Measurements from ENCODE around the gene PABPC1L. TPM values are rescaled to one million over a fixed set of nuclear protein-coding genes. Genes with fewer than 3 reads are reported as not detected.

Gene PABPC1L
- total and polyA plus RNA-seq, 7 donors: 1.0 to 2.8 (median 1.8) TPM

- H3K4me3 ChIP-seq: no peak overlapping the region
- H3K27me3 ChIP-seq (ENCODE audit: insufficient read depth in 3 of 3, low read length in 2 of 3): no peaks in the 10 kb centered on the region
- WGBS, 3 donors: 61 to 67% (median 66%) methylated on average over 1 of the region's 1 CpG
- ATAC-seq: no peak
- H3K9me3 ChIP-seq: no peaks in the 10 kb centered on the region
- H3K36me3 ChIP-seq (ENCODE audit: insufficient read depth in 1 of 2, low read depth in 1 of 2): peaks cover 3 to 13% of the 10 kb centered on the region in 2 donors
- H3K4me1 ChIP-seq: peaks cover 23% of the 10 kb centered on the region
- intact Hi-C loops (cut with DNase I): no loop called here
- H3K27ac ChIP-seq: peak overlapping the region; percentile 1
- DNase-seq: no peak
- TF ChIP-seq CTCF (IDR thresholded peaks at IDR 0.05): no peak
Observed at GRCh38 chr20:44897133-44897532, 12.7 kb upstream of the PABPC1L start.

- peaks cover 18 to 45% of the 10 kb centered on the region in 2 donors for H3K36me3 ChIP-seq (ENCODE audit: insufficient read depth in 1 of 2, low read depth in 1 of 2)
- H3K4me3 ChIP-seq: no peak overlapping the region
- ATAC-seq: no peak
- H3K9me3 ChIP-seq: no peaks in the 10 kb centered on the region
- DNase-seq: no peak
- intact Hi-C loops (cut with DNase I): no loop called here
- no peaks in the 10 kb centered on the region for H3K27me3 ChIP-seq (ENCODE audit: insufficient read depth in 3 of 3, low read length in 2 of 3)
- peaks cover 20% of the 10 kb centered on the region for H3K4me1 ChIP-seq
- TF ChIP-seq CTCF (IDR thresholded peaks at IDR 0.05): no peak
- WGBS, 3 donors: 82 to 87% (median 86%) methylated on average over 5 of the region's 5 CpGs
- H3K27ac ChIP-seq: no peak overlapping the region
Observed at GRCh38 chr20:44900231-44900854, 9.5 kb upstream of the PABPC1L start.

GRCh38 chr20:44901974-44902373 lies 7.9 kb upstream of the PABPC1L start:
- ATAC-seq (no peak), DNase-seq (no peak)
- Histone ChIP-seq H3K27me3 (ENCODE audit: insufficient read depth in 3 of 3, low read length in 2 of 3) (no peaks in the 10 kb centered on the region), H3K36me3 (ENCODE audit: insufficient read depth in 1 of 2, low read depth in 1 of 2) (peaks cover 23 to 61% of the 10 kb centered on the region in 2 donors), H3K4me1 (peaks cover 3% of the 10 kb centered on the region), H3K27ac (no peak overlapping the region), H3K9me3 (no peaks in the 10 kb centered on the region), H3K4me3 (no peak overlapping the region)
- 86 to 93% (median 88%) methylated on average over 2 of the region's 2 CpGs for WGBS, 3 donors
- intact Hi-C loops (cut with DNase I): no loop called here
- TF ChIP-seq CTCF (IDR thresholded peaks at IDR 0.05): no peak

- TF ChIP-seq CTCF (IDR thresholded peaks at IDR 0.05): no peak
- Histone ChIP-seq H3K27ac (no peak overlapping the region), H3K36me3 (ENCODE audit: insufficient read depth in 1 of 2, low read depth in 1 of 2) (peaks cover 25 to 80% of the 10 kb centered on the region in 2 donors), H3K4me3 (no peak overlapping the region), H3K9me3 (no peaks in the 10 kb centered on the region), H3K4me1 (peaks cover 3% of the 10 kb centered on the region), H3K27me3 (ENCODE audit: insufficient read depth in 3 of 3, low read length in 2 of 3) (peaks cover 0 to 9% (median 2%) of the 10 kb centered on the region in 3 donors)
- no peak for ATAC-seq
- no peak for DNase-seq
- intact Hi-C loops (cut with DNase I): no loop called here
- WGBS, 3 donors: 75 to 83% (median 81%) methylated on average over 5 of the region's 5 CpGs
Observed at GRCh38 chr20:44904377-44904776, 5.5 kb upstream of the PABPC1L start.
